LNCAP (cell line): ENCODE measurements around the gene VSIG10L2.

Experiments
- TF ChIP-seq, protein P1 (sequence below): fragments of 450-650 bp; IDR thresholded peaks from 2 replicates; pipeline ENCODE4 v1.5.1; 2017; ENCODE audit warnings: mild to moderate bottlenecking

Gene VSIG10L2

DNA sequence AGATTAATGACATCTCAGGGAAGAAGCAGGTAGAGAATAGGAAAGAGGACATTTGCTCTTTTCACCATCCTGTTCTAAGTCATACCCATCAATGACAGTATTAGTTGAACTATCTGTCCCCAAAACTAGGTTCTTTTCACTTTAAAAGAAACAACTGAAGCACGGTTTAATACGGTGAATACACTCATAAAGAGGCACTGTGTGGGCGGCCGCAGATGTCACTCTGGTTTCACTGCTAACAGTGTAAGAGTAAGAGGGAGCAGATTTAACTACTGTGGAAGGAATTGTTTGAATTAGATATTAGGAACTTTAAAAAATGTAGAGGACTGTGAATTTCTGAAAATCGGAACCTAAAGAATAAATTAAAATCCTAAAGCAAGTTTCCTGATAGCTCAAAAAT lies 49.5 kb downstream of the VSIG10L2 start:
- TF ChIP-seq, protein P1, sequence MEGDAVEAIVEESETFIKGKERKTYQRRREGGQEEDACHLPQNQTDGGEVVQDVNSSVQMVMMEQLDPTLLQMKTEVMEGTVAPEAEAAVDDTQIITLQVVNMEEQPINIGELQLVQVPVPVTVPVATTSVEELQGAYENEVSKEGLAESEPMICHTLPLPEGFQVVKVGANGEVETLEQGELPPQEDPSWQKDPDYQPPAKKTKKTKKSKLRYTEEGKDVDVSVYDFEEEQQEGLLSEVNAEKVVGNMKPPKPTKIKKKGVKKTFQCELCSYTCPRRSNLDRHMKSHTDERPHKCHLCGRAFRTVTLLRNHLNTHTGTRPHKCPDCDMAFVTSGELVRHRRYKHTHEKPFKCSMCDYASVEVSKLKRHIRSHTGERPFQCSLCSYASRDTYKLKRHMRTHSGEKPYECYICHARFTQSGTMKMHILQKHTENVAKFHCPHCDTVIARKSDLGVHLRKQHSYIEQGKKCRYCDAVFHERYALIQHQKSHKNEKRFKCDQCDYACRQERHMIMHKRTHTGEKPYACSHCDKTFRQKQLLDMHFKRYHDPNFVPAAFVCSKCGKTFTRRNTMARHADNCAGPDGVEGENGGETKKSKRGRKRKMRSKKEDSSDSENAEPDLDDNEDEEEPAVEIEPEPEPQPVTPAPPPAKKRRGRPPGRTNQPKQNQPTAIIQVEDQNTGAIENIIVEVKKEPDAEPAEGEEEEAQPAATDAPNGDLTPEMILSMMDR, result no peak

DNA sequence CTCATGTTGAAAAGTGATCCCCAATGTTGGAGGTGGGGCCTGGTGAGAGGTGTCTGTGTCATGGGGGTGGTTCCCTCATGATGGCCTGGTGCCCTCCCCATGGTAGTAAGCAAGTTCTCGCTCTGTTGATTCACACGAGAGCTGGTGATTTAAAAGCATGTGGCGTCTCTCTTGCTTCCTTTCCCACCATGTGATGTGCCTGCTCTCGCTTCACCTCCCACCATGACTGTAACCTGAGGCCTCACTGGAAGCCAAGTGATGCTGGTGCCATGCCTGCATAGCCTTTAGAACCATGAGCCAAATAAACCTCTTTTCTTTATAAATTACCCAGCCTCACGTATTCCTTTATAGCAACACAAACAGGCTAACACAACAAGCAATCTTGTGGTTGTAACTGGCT lies 52.4 kb downstream of the VSIG10L2 start:
- TF ChIP-seq, protein P1, result no peak

GRCh38 chr11:125999234-125999880 lies 53.5 kb downstream of the VSIG10L2 start:
- TF ChIP-seq, protein P1, result no peak

DNA sequence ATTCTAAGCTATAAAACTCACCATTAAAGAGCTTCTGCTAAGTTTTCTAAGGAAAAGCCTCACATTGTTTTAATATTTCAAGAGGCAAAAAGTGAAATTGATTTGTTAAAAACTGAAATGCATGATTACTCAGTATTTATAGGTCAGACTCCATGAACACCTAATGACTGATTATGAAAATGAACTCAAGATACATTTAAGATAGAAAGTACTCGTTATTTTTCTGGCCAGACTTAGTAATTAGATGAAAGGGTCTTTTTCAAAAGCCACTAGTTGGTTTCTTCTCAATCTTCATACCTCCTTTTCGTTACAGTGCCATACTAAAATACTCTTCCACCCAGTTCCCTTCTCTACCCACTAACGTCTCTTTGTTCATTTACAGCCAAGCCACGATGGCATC lies 56.3 kb downstream of the VSIG10L2 start:
- TF ChIP-seq, protein P1, result no peak
